ENCODE data around the gene CACNG5.

Gene CACNG5

GRCh38 chr17:66910651-66911285 is 75.9 kb downstream of the CACNG5 start:
- no peak for DNase-seq

GRCh38 chr17:66915204-66915611 is 80.3 kb downstream of the CACNG5 start:
- no peak for DNase-seq

- DNase-seq, result no peak
These were observed 80.9 kb downstream of the CACNG5 start for GRCh38 chr17:66915792-66916191.

GRCh38 chr17:66916946-66917345 is 82.0 kb downstream of the CACNG5 start:
- no peak for DNase-seq

- no peak for DNase-seq
These were observed 84.0 kb downstream of the CACNG5 start for GRCh38 chr17:66918896-66919295.

GRCh38 chr17:66920435-66920834 is 85.5 kb downstream of the CACNG5 start:
- no peak for DNase-seq

GRCh38 chr17:66920950-66921349 is 86.0 kb downstream of the CACNG5 start:
- no peak for DNase-seq

- no peak for DNase-seq
These were observed 89.0 kb downstream of the CACNG5 start for GRCh38 chr17:66923886-66924285.

GRCh38 chr17:66925811-66926500 is 91.0 kb downstream of the CACNG5 start:
- no peak for DNase-seq

GRCh38 chr17:66928949-66929348 is 94.0 kb downstream of the CACNG5 start:
- DNase-seq, result no peak

- no peak for DNase-seq
These were observed 94.7 kb downstream of the CACNG5 start for GRCh38 chr17:66929591-66929990.

GRCh38 chr17:66930933-66931332 is 96.0 kb downstream of the CACNG5 start:
- no peak for DNase-seq

GRCh38 chr17:66932311-66932710 is 97.4 kb downstream of the CACNG5 start:
- DNase-seq, result no peak

- no peak for DNase-seq
These were observed 99.1 kb downstream of the CACNG5 start for GRCh38 chr17:66934040-66934439.
